ENCODE measurements around the gene ADORA3.

ADORA3 gene

GRCh38 chr1:111484391-111485026 is 18.9 kb downstream of the ADORA3 start:
- Histone ChIP-seq H3K27me3 (0 out of 2 replicates have a peak, but pooled peaks cover 3% of the 10 kb centered on the region), H3K4me3 (ENCODE audit: low read depth, low read length) (no peak overlapping the region), H3K36me3 (no peaks in the 10 kb centered on the region), H3K4me1 (no peaks in the 10 kb centered on the region), H3K9me3 (no peaks in the 10 kb centered on the region)
- no peak for DNase-seq
- TF ChIP-seq, protein P1, sequence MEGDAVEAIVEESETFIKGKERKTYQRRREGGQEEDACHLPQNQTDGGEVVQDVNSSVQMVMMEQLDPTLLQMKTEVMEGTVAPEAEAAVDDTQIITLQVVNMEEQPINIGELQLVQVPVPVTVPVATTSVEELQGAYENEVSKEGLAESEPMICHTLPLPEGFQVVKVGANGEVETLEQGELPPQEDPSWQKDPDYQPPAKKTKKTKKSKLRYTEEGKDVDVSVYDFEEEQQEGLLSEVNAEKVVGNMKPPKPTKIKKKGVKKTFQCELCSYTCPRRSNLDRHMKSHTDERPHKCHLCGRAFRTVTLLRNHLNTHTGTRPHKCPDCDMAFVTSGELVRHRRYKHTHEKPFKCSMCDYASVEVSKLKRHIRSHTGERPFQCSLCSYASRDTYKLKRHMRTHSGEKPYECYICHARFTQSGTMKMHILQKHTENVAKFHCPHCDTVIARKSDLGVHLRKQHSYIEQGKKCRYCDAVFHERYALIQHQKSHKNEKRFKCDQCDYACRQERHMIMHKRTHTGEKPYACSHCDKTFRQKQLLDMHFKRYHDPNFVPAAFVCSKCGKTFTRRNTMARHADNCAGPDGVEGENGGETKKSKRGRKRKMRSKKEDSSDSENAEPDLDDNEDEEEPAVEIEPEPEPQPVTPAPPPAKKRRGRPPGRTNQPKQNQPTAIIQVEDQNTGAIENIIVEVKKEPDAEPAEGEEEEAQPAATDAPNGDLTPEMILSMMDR (IDR thresholded peaks at IDR 0.05; ENCODE audit: low read depth, low read length): no peak

DNA sequence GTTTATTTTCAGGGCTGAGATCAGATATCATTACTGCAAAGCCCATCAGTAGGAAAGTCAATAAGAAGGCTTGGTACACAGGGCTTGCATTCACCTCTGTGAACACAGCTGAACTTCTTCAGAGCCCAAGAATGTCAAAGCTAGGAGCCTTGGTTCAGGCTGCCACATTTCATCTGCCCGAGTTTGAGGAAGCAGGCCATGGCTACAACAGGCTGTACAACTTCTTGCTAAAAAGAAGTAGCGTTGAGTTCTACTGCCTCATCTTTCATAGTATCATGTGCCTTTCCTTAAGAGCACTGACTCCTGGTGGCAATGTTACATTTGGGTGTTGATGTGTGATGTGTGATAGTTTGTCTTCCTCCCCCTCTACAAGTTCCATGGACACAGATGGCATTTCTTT is 19.6 kb downstream of the ADORA3 start:
- TF ChIP-seq, protein P1 (IDR thresholded peaks at IDR 0.05; ENCODE audit: low read depth, low read length): no peak
- Histone ChIP-seq H3K4me1 (no peaks in the 10 kb centered on the region), H3K36me3 (no peaks in the 10 kb centered on the region), H3K27me3 (0 out of 2 replicates have a peak, but pooled peaks cover 3% of the 10 kb centered on the region), H3K9me3 (no peaks in the 10 kb centered on the region), H3K4me3 (ENCODE audit: low read depth, low read length) (no peak overlapping the region)
- no peak for DNase-seq

DNA sequence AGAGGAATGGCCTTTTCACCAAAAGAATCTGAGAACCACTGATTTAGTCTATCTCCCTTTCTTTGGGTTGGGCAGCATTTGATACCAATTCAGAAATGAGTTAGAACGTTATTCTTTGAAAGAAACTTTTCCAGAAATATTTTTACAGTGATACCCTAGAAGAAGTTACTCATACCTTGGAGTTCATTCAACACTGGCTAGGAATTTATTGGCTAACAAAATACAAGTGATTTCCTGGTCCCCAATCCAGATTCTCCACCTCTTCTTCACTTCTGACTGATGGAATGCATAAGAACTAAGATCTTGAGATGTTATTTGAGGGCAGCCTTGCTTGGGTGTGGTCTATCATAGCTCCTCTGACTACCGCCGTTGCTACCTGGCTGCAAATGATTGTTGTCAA is 20.3 kb downstream of the ADORA3 start:
- no peak for DNase-seq
- H3K27me3 ChIP-seq: 0 out of 2 replicates have a peak, but pooled peaks cover 3% of the 10 kb centered on the region
- H3K4me3 ChIP-seq (ENCODE audit: low read depth, low read length): no peak overlapping the region
- H3K9me3 ChIP-seq: no peaks in the 10 kb centered on the region
- no peaks in the 10 kb centered on the region for H3K4me1 ChIP-seq
- TF ChIP-seq, protein P1 (IDR thresholded peaks at IDR 0.05; ENCODE audit: low read depth, low read length): no peak
- no peaks in the 10 kb centered on the region for H3K36me3 ChIP-seq

DNA sequence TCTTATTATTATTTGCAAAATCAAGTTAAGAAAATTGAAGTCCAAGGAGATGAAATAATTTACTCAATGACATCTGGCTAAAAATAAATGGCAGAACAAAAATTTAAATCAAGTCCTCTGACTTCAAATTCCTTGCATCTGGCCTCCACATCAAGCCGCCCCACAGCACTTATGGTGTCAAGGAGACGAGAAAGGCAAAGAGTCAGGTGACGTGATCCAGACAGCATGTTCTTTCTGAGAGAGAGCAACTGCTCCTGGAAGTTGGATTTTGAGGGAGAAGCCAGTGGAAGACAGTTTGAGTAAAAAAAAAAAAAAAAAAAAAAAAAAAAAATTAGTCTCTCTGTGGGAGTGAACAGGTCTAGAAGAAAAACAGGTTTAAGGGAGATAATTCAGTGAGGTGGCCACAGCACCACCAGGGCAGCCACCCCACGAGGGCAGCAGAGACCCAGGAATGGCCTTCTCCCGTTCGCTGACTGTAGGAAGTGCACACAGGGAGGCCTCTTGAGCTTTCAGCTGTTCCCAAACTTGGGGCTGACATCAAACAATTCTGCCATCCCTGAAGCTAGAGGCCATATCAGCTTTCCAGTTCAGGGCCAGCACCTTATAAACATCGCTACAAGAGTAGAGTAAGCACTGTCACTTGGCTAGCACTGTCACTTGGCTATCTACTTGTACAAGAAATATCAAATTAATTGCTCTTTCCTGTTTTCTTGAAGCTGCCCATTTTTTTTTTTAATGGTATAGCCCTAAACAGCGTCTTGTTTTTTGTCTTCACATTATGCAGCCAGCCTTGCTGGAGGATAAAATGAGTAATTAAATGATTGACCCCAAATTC is 21.8 kb downstream of the ADORA3 start:
- Histone ChIP-seq H3K36me3 (no peaks in the 10 kb centered on the region), H3K27me3 (0 out of 2 replicates have a peak, but pooled peaks cover 3% of the 10 kb centered on the region), H3K9me3 (no peaks in the 10 kb centered on the region), H3K4me3 (ENCODE audit: low read depth, low read length) (no peak overlapping the region), H3K4me1 (no peaks in the 10 kb centered on the region)
- DNase-seq: peak; percentile 64
- TF ChIP-seq, protein P1 (IDR thresholded peaks at IDR 0.05; ENCODE audit: low read depth, low read length): peak; percentile 77

- TF ChIP-seq, protein P1 (IDR thresholded peaks at IDR 0.05; ENCODE audit: low read depth, low read length): no peak
- H3K4me1 ChIP-seq: no peaks in the 10 kb centered on the region
- H3K36me3 ChIP-seq: no peaks in the 10 kb centered on the region
- 0 out of 2 replicates have a peak, but pooled peaks cover 3% of the 10 kb centered on the region for H3K27me3 ChIP-seq
- H3K4me3 ChIP-seq (ENCODE audit: low read depth, low read length): no peak overlapping the region
- H3K9me3 ChIP-seq: no peaks in the 10 kb centered on the region
- no peak for DNase-seq
These were observed 22.8 kb downstream of the ADORA3 start for GRCh38 chr1:111480674-111481073.

Measured in BE2C (cell line).